HL-60 (cell line): ENCODE data around the gene PDXP.

ENCODE experiments used
- DNase-seq, 2 experiments: peaks; one replicate each; pipeline ENCODE4 v3.0.0-alpha.2; 2010 to 2020; ENCODE audit warnings: low read depth in 1 of 2, low spot score in 1 of 2
- H3K27ac ChIP-seq: fragments of 250-450 bp; sonication (Bioruptor Pico); replicated peaks from 2 replicates; pipeline ENCODE4 v1.5.1; 2020; ENCODE audit warnings: mild to moderate bottlenecking, moderate library complexity
- H3K27me3 ChIP-seq: fragments of 250-450 bp; sonication (Bioruptor Pico); 2 replicates; pipeline ENCODE4 v1.5.1; 2021; ENCODE audit warnings: mild to moderate bottlenecking, moderate library complexity; ENCODE audit not compliant: insufficient read depth, poor library complexity, severe bottlenecking
- H3K4me3 ChIP-seq: replicated peaks from 2 replicates; pipeline ENCODE4 v1.5.1; 2011; ENCODE audit warnings: mild to moderate bottlenecking, control low read depth, low read length; ENCODE audit not compliant: insufficient read depth
- CTCF ChIP-seq: IDR thresholded peaks from one replicate; pipeline ENCODE4 v1.5.1; 2011; ENCODE audit warnings: low read length, control low read depth, inconsistent platforms; ENCODE audit not compliant: insufficient read depth
- GABPA ChIP-seq: IDR thresholded peaks from 2 replicates; pipeline ENCODE4 v1.6.1; 2012; ENCODE audit warnings: low read depth
- POLR2AphosphoS5 ChIP-seq: IDR thresholded peaks from 2 replicates; pipeline ENCODE4 v1.6.1; 2012; ENCODE audit warnings: low read depth
- REST ChIP-seq: IDR thresholded peaks from 2 replicates; pipeline ENCODE4 v1.6.1; 2012; ENCODE audit warnings: low read depth; ENCODE audit not compliant: insufficient replicate concordance
- SPI1 ChIP-seq: IDR thresholded peaks from 2 replicates; pipeline ENCODE4 v1.6.1; 2012; ENCODE audit warnings: low read depth, mild to moderate bottlenecking, borderline replicate concordance

PDXP gene

GRCh38 chr22:37680191-37680851 is 21.8 kb downstream of the PDXP start:
- no peak for TF ChIP-seq SPI1
- no peak for TF ChIP-seq CTCF
- no peak for TF ChIP-seq REST
- TF ChIP-seq POLR2AphosphoS5, result no peak
- TF ChIP-seq GABPA, result no peak
- Histone ChIP-seq H3K27me3 (no peaks in the 10 kb centered on the region), H3K27ac (no peak overlapping the region), H3K4me3 (no peak overlapping the region)
- no peak for DNase-seq

GRCh38 chr22:37681001-37681424 is 22.5 kb downstream of the PDXP start:
- Histone ChIP-seq H3K4me3 (no peak overlapping the region), H3K27me3 (no peaks in the 10 kb centered on the region), H3K27ac (no peak overlapping the region)
- DNase-seq, result no peak
- TF ChIP-seq CTCF (no peak), SPI1 (no peak), POLR2AphosphoS5 (no peak), REST (no peak), GABPA (no peak)

GRCh38 chr22:37681556-37682049 is 23.1 kb downstream of the PDXP start:
- no peak for TF ChIP-seq SPI1
- TF ChIP-seq GABPA, result no peak
- peak; percentile 93 for TF ChIP-seq CTCF
- no peak for TF ChIP-seq REST
- no peak for TF ChIP-seq POLR2AphosphoS5
- peak overlapping the region; percentile 35 for H3K27ac ChIP-seq
- DNase-seq, result peak; percentile 74 to 80
- H3K4me3 ChIP-seq, result no peak overlapping the region
- no peaks in the 10 kb centered on the region for H3K27me3 ChIP-seq
